HCT116 (cell line): ENCODE results near the gene TMEM14B. TPM values are rescaled to one million over a fixed set of nuclear protein-coding genes. Genes with fewer than 3 reads are reported as not detected.
A peak's percentile ranks its signal among the peaks of the same experiment; 100 is the strongest.
"Not testable (repeated sequence)": the region's sequence is repeated elsewhere in the genome, so short reads cannot be mapped to it uniquely, and the experiment has no call there.

Experiments used
- ATAC-seq: fragments of 200-7000 bp; cut with Tn5 transposase; 2 replicates; pipeline ENCODE4 v1.9.1; 2020; ENCODE audit warnings: mild to moderate bottlenecking, moderate library complexity
- BruUV-seq: library from RNA; stranded (reverse); fragments of 400-500 nt; replicated peaks from 2 replicates; lab custom pipeline; 2021; lab: Mats Ljungman, UMichigan
- CTCF ChIA-PET: fragments of 300-600 bp; sonication (Branson Sonifier 250); formaldehyde crosslinking; loops from one replicate; lab custom pipeline; 2021; ENCODE audit warnings: antibody characterized with exemption; lab: Charles Lee
- POLR2A ChIA-PET: fragments of 300-600, 350-600 bp; sonication (Branson Sonifier 250); formaldehyde crosslinking; loops from one replicate; lab custom pipeline; 2021; ENCODE audit warnings: antibody characterized with exemption; lab: Charles Lee
- RAD21 ChIA-PET, 2 experiments: fragments of 300-600 bp; sonication (Branson Sonifier 250); formaldehyde crosslinking; loops; one replicate each; lab custom pipeline; 2023; ENCODE audit warnings: low total read pairs in 2 of 2; ENCODE audit not compliant: uncharacterized antibody in 2 of 2, unreplicated experiment in 2 of 2, low non-redundant PET in 1 of 2; lab: Charles Lee
- DNase-seq: peaks from one replicate; pipeline ENCODE4 v3.0.0-alpha.2; 2010; ENCODE audit warnings: low read depth, low spot score
- H2AFZ ChIP-seq: fragments of 200-600 bp; shearing (Covaris generic), sonication (generic); 2 replicates; pipeline ENCODE4 v1.6.1; 2017; ENCODE audit warnings: low read depth, mixed run types, mixed read lengths, antibody characterized with exemption, low read length; ENCODE audit not compliant: poor library complexity, severe bottlenecking
- H3K27ac ChIP-seq: 2 replicates; pipeline ENCODE4 v1.5.1; 2012; ENCODE audit warnings: low read depth, low read length
- H3K27me3 ChIP-seq: fragments of 200-600 bp; sonication (generic); 2 replicates; pipeline ENCODE4 v1.6.1; 2016; ENCODE audit warnings: mixed run types, low read length, mixed read lengths; ENCODE audit not compliant: insufficient read depth
- H3K36me3 ChIP-seq, 2 experiments: fragments of 200-500 bp in 1 of 2; fragments of 200-600 bp in 1 of 2; sonication (Bioruptor generic) in 1 of 2; sonication (generic) in 1 of 2; 2 replicates each; pipeline versions ENCODE4 v1.5.1 to v1.6.1; 2014 to 2016; ENCODE audit warnings: low read length in 2 of 2, inconsistent platforms in 1 of 2, mixed read lengths in 1 of 2, mixed run types in 1 of 2; ENCODE audit not compliant: insufficient read depth in 2 of 2, control insufficient read depth in 1 of 2
- H3K4me1 ChIP-seq, 2 experiments: fragments of 200-600 bp in 1 of 2; sonication (generic) in 1 of 2; 2 replicates each; pipeline versions ENCODE4 v1.5.1 to v1.6.1; 2012 to 2017; ENCODE audit warnings: low read length in 2 of 2, inconsistent platforms in 1 of 2, mild to moderate bottlenecking in 1 of 2, mixed read lengths in 1 of 2, mixed run types in 1 of 2, moderate library complexity in 1 of 2; ENCODE audit not compliant: insufficient read depth in 2 of 2, control insufficient read depth in 1 of 2
- H3K4me2 ChIP-seq: fragments of 200-600 bp; sonication (generic); 2 replicates; pipeline ENCODE4 v1.6.1; 2017; ENCODE audit warnings: mixed run types, low read length, mixed read lengths
- H3K4me3 ChIP-seq, 2 experiments: fragments of 200-600 bp in 1 of 2; sonication (generic) in 1 of 2; replicated peaks in 1 of 2; 2 replicates each; pipeline ENCODE4 v1.5.1; 2011 to 2016; ENCODE audit warnings: low read length in 2 of 2, control low read depth in 1 of 2, low read depth in 1 of 2, mild to moderate bottlenecking in 1 of 2, mixed read lengths in 1 of 2, mixed run types in 1 of 2
- H3K79me2 ChIP-seq: fragments of 200-600 bp; sonication (generic); 2 replicates; pipeline ENCODE4 v1.6.1; 2017; ENCODE audit warnings: mild to moderate bottlenecking, mixed run types, low read length, moderate library complexity, mixed read lengths; ENCODE audit not compliant: insufficient read depth
- H3K9ac ChIP-seq: fragments of 200-600 bp; sonication (generic); 2 replicates; pipeline ENCODE4 v1.6.1; 2016; ENCODE audit warnings: low read length, mixed read lengths
- H3K9me2 ChIP-seq: fragments of 200-600 bp; sonication (generic), shearing (Covaris generic); 2 replicates; pipeline ENCODE4 v1.6.1; 2017; ENCODE audit warnings: mixed run types, mild to moderate bottlenecking, moderate library complexity; ENCODE audit not compliant: insufficient read depth
- H3K9me3 ChIP-seq, 2 experiments: fragments of 200-500 bp in 1 of 2; fragments of 200-600 bp in 1 of 2; sonication (Bioruptor generic) in 1 of 2; sonication (generic) in 1 of 2; 2 replicates each; pipeline ENCODE4 v1.6.1; 2014 to 2017; ENCODE audit warnings: low read length in 2 of 2, mixed read lengths in 2 of 2, inconsistent platforms in 1 of 2, low read depth in 1 of 2, mild to moderate bottlenecking in 1 of 2, mixed run types in 1 of 2, moderate library complexity in 1 of 2; ENCODE audit not compliant: control insufficient read depth in 1 of 2, insufficient read depth in 1 of 2
- H4K20me1 ChIP-seq: fragments of 200-600 bp; sonication (generic), shearing (Covaris generic); 2 replicates; pipeline ENCODE4 v1.6.1; 2017; ENCODE audit warnings: mixed run types, mild to moderate bottlenecking, moderate library complexity; ENCODE audit not compliant: insufficient read depth
- CBX3 ChIP-seq: IDR thresholded peaks from 2 replicates; pipeline ENCODE4 v1.6.1; 2012; ENCODE audit warnings: low read depth
- EGR1 ChIP-seq: IDR thresholded peaks from 2 replicates; pipeline ENCODE4 v1.6.1; 2012; ENCODE audit warnings: low read depth
- JUND ChIP-seq: IDR thresholded peaks from 2 replicates; pipeline ENCODE4 v1.6.1; 2012
- POLR2A ChIP-seq: IDR thresholded peaks from 2 replicates; pipeline ENCODE4 v1.7.0; 2011; ENCODE audit warnings: borderline replicate concordance; ENCODE audit not compliant: insufficient read depth, insufficient read length; ENCODE audit errors: extremely low read depth
- POLR2AphosphoS5 ChIP-seq: IDR thresholded peaks from 2 replicates; pipeline ENCODE4 v1.6.1; 2011; ENCODE audit warnings: mild to moderate bottlenecking, low read depth, low read length, moderate library complexity
- YY1 ChIP-seq: IDR thresholded peaks from 2 replicates; pipeline ENCODE4 v1.6.1; 2011; ENCODE audit warnings: low read length, low read depth, moderate library complexity, mild to moderate bottlenecking; ENCODE audit not compliant: insufficient replicate concordance; ENCODE audit errors: extremely low read depth
- ZFX ChIP-seq: fragments of 450-650 bp; IDR thresholded peaks from 2 replicates; pipeline ENCODE4 v1.6.1; 2017
- ZNF274 ChIP-seq: fragments of 200-500 bp; sonication (Bioruptor generic); IDR thresholded peaks from 2 replicates; pipeline ENCODE4 v1.6.1; 2014; ENCODE audit warnings: mild to moderate bottlenecking, low read depth, low read length, inconsistent platforms
- intact Hi-C: fragments of 100-400 bp; cut with micrococcal nuclease; formaldehyde crosslinking; loops from 2 replicates; pipeline ENCODE4 v1.10.0; 2022
- total RNA-seq: library from RNA; stranded (reverse); gene quantifications from one replicate; pipeline ENCODE4 v1.2.1, GENCODE V29; 2021; ENCODE audit not compliant: unreplicated experiment
- TF ChIP-seq, protein P1 (sequence below): IDR thresholded peaks from 2 replicates; pipeline ENCODE4 v1.6.1; 2012
- TF ChIP-seq, protein P2 (sequence below): IDR thresholded peaks from 2 replicates; pipeline ENCODE4 v1.6.1; 2011; ENCODE audit warnings: mild to moderate bottlenecking, low read length, moderate library complexity; ENCODE audit not compliant: insufficient replicate concordance; ENCODE audit errors: extremely low read depth
- TF ChIP-seq, protein P3 (sequence below), 3 experiments: fragments of 200-600 bp in 1 of 3; sonication (generic) in 1 of 3; IDR thresholded peaks in 2 of 3; conservative IDR thresholded peaks in 1 of 3; 2 replicates each; pipeline ENCODE4 v1.5.1; 2012 to 2017; ENCODE audit warnings: low read depth in 2 of 3, low read length in 2 of 3, antibody characterized with exemption in 1 of 3, borderline replicate concordance in 1 of 3, control low read depth in 1 of 3, mild to moderate bottlenecking in 1 of 3, mixed read lengths in 1 of 3, mixed run types in 1 of 3, moderate library complexity in 1 of 3; ENCODE audit not compliant: insufficient read depth in 1 of 3

TMEM14B gene
- total RNA-seq, 1 experiment from 2014 or later: 83.6 TPM

DNA sequence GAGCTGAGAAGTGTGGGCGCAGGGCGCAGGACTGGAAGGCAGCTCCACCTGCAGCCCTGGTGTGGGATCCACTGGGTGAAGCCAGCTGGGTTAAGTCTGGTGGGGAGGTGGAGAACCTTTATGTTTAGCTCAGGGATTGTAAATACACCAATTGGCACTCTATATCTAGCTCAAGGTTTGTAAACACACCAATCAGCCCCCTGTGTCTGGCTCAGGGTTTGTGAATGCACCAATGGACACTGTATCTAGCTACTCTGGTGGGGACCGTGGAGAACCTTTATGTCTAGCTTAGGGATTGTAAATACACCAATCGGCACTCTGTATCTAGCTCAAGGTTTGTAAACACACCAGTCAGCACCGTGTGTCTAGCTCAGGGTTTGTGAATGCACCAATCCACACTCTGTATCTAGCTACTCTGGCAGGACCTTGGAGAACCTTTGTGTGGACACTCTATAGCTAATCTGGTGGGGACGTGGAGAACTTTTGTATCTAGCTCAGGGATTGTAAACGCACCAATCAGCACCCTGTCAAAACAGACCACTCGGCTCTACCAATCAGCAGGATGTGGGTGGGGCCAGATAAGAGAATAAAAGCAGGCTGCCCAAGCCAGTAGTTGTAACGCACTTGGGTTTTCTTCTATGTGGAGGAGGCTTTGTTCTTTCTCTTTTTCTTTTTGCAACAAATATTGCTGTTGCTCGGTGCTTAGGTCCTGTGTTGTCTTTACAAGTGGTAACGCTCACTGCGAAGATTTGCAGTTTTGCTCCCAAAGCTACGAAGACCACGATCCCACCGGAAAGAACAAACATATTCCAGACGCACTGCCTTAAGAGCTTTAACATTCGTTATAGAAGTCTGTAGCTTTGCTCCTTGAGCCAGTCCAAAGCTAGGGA lies 26.4 kb upstream of the TMEM14B start:
- H3K4me3 ChIP-seq, H3K9me3 ChIP-seq, intact Hi-C loops, H3K9me2 ChIP-seq, DNase-seq, RAD21 ChIA-PET, H2AFZ ChIP-seq, H4K20me1 ChIP-seq, H3K27me3 ChIP-seq, BruUV-seq, H3K9ac ChIP-seq, ATAC-seq, H3K27ac ChIP-seq, H3K36me3 ChIP-seq: not testable (repeated sequence)
- ChIA-PET CTCF (interaction anchor here (1.1 kb wide), 1 partner anchor 211 kb away, joined by 3 read pairs; no protein-coding TSS in a partner anchor), POLR2A (interaction anchor here (1.6 kb wide), 1 partner anchor 10 kb away, joined by 3 read pairs; no protein-coding TSS in a partner anchor)
- Histone ChIP-seq H3K4me2 (peak overlapping the region; percentile 80), H3K4me1 (peaks cover 12 to 21% of the 10 kb centered on the region in 2 experiments; a peak in 3 of 4 replicates), H3K79me2 (peaks cover 12% of the 10 kb centered on the region)

DNA sequence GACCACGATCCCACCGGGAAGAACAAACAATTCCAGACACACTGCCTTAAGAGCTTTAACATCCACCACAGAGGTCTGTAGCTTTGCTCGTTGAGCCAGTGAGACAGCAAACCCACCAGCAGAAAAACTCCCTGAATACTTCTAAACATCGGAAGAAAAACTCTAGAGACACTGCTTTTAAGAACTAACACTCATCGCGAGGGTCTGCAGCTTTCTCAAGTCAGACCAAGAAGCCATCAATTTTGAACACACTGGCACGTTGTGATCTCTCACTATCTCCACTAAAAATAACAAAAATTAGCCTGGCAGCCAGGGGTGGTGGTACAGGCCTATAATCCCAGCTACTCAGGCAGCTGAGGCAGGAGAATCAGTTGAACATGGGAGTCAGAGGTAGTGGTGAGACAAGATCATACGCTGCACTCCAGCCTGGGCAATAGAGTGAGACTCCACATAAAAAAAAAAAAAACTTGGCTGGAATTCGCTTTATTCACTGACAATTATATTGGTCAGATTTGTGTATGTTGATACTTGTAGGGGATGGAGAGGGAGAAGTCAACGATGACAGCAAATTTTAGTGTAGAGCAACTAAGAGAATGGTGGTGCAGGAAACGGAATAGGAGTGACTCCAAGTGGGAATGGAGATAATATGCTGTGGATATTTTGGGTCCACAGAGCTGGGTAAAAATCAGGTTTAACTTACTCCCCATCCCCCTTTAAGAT lies 25.6 kb upstream of the TMEM14B start:
- TSS peak; percentile 90 for BruUV-seq
- ChIA-PET CTCF (interaction anchor here (1.0 kb wide), 2 partner anchors 25 to 244 kb away, joined by 3 read pairs; no protein-coding TSS in a partner anchor), POLR2A (interaction anchor here (0.5 to 1.6 kb wide), 5 partner anchors 11 to 27 kb away, joined by 3 to 11 read pairs (median 3); partner anchors contain the start of genes C6orf52, PAK1IP1 and TMEM14B), RAD21 (interaction anchor here in 1 of 2 experiments (1.0 kb wide), 1 partner anchor 38 kb away, joined by 3 read pairs; no protein-coding TSS in a partner anchor)
- ATAC-seq: no peak
- Histone ChIP-seq H3K27me3 (no peaks in the 10 kb centered on the region), H3K9me2 (no peaks in the 10 kb centered on the region), H3K9ac (peak overlapping the region; percentile 85), H3K79me2 (peaks cover 12% of the 10 kb centered on the region), H3K9me3 (peaks cover 0 to 10% of the 10 kb centered on the region in 2 experiments; a peak in 1 of 4 replicates), H4K20me1 (no peaks in the 10 kb centered on the region), H3K4me1 (peaks cover 12 to 21% of the 10 kb centered on the region in 2 experiments; a peak in 3 of 4 replicates), H3K4me3 (peak overlapping the region; percentile 78 to 85), H3K27ac (peak overlapping the region; percentile 71), H2AFZ (peak overlapping the region; percentile 88), H3K36me3 (peaks cover 0 to 3% of the 10 kb centered on the region in 2 experiments; a peak in 2 of 4 replicates), H3K4me2 (peak overlapping the region; percentile 80)
- intact Hi-C loops: loop anchor here (1.0 kb wide), 2 partner anchors 25 to 28 kb away; partner anchors contain the start of genes C6orf52, PAK1IP1 and TMEM14B
- no peak for DNase-seq
- TF ChIP-seq JUND: no peak
- TF ChIP-seq, protein P1, sequence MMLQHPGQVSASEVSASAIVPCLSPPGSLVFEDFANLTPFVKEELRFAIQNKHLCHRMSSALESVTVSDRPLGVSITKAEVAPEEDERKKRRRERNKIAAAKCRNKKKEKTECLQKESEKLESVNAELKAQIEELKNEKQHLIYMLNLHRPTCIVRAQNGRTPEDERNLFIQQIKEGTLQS: no peak
- no peak for TF ChIP-seq ZFX
- no peak for TF ChIP-seq EGR1
- TF ChIP-seq, protein P2, sequence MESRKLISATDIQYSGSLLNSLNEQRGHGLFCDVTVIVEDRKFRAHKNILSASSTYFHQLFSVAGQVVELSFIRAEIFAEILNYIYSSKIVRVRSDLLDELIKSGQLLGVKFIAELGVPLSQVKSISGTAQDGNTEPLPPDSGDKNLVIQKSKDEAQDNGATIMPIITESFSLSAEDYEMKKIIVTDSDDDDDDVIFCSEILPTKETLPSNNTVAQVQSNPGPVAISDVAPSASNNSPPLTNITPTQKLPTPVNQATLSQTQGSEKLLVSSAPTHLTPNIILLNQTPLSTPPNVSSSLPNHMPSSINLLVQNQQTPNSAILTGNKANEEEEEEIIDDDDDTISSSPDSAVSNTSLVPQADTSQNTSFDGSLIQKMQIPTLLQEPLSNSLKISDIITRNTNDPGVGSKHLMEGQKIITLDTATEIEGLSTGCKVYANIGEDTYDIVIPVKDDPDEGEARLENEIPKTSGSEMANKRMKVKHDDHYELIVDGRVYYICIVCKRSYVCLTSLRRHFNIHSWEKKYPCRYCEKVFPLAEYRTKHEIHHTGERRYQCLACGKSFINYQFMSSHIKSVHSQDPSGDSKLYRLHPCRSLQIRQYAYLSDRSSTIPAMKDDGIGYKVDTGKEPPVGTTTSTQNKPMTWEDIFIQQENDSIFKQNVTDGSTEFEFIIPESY: no peak
- no peak for TF ChIP-seq POLR2A
- no peak for TF ChIP-seq ZNF274
- TF ChIP-seq CBX3: no peak
- TF ChIP-seq YY1: no peak
- TF ChIP-seq POLR2AphosphoS5: no peak
- TF ChIP-seq, protein P3, sequence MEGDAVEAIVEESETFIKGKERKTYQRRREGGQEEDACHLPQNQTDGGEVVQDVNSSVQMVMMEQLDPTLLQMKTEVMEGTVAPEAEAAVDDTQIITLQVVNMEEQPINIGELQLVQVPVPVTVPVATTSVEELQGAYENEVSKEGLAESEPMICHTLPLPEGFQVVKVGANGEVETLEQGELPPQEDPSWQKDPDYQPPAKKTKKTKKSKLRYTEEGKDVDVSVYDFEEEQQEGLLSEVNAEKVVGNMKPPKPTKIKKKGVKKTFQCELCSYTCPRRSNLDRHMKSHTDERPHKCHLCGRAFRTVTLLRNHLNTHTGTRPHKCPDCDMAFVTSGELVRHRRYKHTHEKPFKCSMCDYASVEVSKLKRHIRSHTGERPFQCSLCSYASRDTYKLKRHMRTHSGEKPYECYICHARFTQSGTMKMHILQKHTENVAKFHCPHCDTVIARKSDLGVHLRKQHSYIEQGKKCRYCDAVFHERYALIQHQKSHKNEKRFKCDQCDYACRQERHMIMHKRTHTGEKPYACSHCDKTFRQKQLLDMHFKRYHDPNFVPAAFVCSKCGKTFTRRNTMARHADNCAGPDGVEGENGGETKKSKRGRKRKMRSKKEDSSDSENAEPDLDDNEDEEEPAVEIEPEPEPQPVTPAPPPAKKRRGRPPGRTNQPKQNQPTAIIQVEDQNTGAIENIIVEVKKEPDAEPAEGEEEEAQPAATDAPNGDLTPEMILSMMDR (IDR thresholded peaks at IDR 0.05 in 2 of 3, conservative IDR thresholded peaks at IDR 0.05 in 1 of 3; ENCODE audit: borderline replicate concordance in 1 of 3, insufficient read depth in 1 of 3, low read depth in 2 of 3, low read length in 2 of 3): no peak
